ENCODE measurements around the gene ZBTB43.

The ZBTB43 gene, protein sequence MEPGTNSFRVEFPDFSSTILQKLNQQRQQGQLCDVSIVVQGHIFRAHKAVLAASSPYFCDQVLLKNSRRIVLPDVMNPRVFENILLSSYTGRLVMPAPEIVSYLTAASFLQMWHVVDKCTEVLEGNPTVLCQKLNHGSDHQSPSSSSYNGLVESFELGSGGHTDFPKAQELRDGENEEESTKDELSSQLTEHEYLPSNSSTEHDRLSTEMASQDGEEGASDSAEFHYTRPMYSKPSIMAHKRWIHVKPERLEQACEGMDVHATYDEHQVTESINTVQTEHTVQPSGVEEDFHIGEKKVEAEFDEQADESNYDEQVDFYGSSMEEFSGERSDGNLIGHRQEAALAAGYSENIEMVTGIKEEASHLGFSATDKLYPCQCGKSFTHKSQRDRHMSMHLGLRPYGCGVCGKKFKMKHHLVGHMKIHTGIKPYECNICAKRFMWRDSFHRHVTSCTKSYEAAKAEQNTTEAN

DNA sequence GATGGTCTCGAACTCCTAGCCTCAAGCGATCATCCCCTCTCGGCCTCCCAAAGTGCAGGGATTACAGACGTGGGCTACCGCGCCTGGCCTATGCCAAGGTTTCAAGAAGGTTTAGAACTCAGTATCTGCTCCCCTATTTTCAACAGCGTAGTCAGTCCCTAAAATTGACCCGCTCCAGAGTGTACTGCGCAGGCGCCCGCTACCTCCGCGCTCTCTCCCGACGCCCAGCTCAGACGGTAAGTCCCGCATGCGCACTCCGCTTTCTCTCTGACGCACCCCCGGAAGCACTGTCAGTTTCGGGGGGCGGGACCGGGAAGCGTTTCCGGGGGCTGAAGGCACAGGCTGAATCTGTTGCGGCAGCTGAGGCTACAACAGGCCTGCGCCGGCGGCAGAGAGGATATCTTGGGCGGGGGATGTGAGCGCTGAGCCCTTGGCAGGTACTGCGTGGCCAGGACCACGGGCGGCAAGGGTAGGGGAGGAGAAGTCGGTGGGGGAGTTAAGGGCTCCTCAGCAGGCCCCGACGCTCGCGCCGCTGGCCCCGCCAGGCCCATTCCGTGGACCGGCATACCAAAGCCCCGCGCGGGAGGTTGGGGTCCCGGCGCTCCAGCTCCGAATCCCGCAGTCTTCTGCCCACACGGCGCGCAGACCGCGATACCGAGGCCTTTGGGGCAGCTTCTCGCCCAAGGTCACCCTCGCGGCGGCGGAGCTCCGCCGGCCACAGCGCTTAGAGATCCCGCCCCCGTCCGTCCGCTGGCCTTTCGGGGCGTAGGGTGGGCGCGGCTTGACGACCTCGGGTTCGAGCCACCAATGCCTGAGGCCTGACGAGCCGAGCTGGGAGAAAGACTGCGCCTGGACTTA lies at the start of gene ZBTB43:
Gene ZBTB43, plus strand, starts transcription at position 345 of the 858 bp plus-strand sequence. CDS start 27,470 bp downstream, outside the sequence.
- peak within 1 kb of the TSS; percentile 82 for H3K4me3 ChIP-seq (ENCODE audit: low read length)
- H3K27ac ChIP-seq (ENCODE audit: low read length) = no peak within 1 kb of the TSS
- H3K4me1 ChIP-seq (ENCODE audit: insufficient read depth, low read length) = no peaks in the 10 kb centered on the region
- H3K9me3 ChIP-seq (ENCODE audit: insufficient read depth, low read depth, low read length) = no peaks in the 10 kb centered on the region
- H3K9ac ChIP-seq (ENCODE audit: low read depth, low read length) = peak within 1 kb of the TSS; percentile 86; the same call in 1 of the 2 replicates
- H3K36me3 ChIP-seq (ENCODE audit: insufficient read depth, low read depth, low read length) = peaks cover 12% of the 10 kb centered on the region
- peaks cover 11% of the 10 kb centered on the region; the same call in 1 of the 2 replicates for H3K27me3 ChIP-seq (ENCODE audit: insufficient read depth, low read length)

- H3K9ac ChIP-seq (ENCODE audit: low read depth, low read length) = no peak overlapping the region
- no peak overlapping the region for H3K4me3 ChIP-seq (ENCODE audit: low read length)
- no peaks in the 10 kb centered on the region for H3K4me1 ChIP-seq (ENCODE audit: insufficient read depth, low read length)
- H3K9me3 ChIP-seq (ENCODE audit: insufficient read depth, low read depth, low read length) = no peaks in the 10 kb centered on the region
- H3K27me3 ChIP-seq (ENCODE audit: insufficient read depth, low read length) = no peaks in the 10 kb centered on the region; the same call in 1 of the 2 replicates
- H3K27ac ChIP-seq (ENCODE audit: low read length) = no peak overlapping the region
- H3K36me3 ChIP-seq (ENCODE audit: insufficient read depth, low read depth, low read length) = no peaks in the 10 kb centered on the region
Observed at GRCh38 chr9:126755317-126755875, 49.4 kb upstream of the ZBTB43 start.

- Histone ChIP-seq H3K9me3 (ENCODE audit: insufficient read depth, low read depth, low read length) (no peaks in the 10 kb centered on the region), H3K27ac (ENCODE audit: low read length) (no peak overlapping the region), H3K27me3 (ENCODE audit: insufficient read depth, low read length) (no peaks in the 10 kb centered on the region), H3K4me3 (ENCODE audit: low read length) (no peak overlapping the region), H3K4me1 (ENCODE audit: insufficient read depth, low read length) (no peaks in the 10 kb centered on the region), H3K9ac (ENCODE audit: low read depth, low read length) (no peak overlapping the region), H3K36me3 (ENCODE audit: insufficient read depth, low read depth, low read length) (no peaks in the 10 kb centered on the region)
Observed at GRCh38 chr9:126756238-126756637, 48.6 kb upstream of the ZBTB43 start.

GRCh38 chr9:126756876-126757415 lies 47.9 kb upstream of the ZBTB43 start:
- no peak overlapping the region for H3K9ac ChIP-seq (ENCODE audit: low read depth, low read length)

DNA sequence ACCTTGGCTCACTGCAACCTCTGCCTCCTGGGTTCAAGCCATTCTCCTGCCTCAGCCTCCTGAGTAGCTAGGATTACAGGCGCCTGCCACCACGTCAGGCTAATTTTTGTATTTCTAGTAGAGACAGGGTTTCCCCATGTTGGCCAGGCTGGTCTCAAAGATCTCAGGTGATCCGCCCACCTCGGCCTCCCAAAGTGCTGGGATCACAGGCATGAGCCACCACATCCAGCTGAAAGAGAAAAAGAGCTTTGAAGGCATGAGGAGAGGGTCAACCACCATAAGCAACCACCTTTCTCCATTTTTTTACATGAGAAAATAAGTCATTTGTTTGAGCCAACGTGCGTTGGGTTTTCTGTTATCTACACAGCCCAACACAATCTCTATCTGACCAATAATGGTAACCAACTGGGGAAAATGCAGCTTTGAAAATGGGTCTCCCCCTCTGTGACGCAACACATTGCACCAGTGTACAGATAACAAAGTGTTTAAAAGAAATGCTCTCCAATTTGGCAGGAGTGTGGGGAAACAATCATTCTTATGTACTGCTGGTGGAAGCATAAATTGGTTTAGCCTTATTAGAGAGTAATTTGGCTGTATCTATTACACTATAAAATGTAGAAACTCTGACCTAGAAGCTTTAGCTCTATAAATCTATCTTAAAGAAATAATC lies 45.8 kb upstream of the ZBTB43 start:
- no peaks in the 10 kb centered on the region for H3K36me3 ChIP-seq (ENCODE audit: insufficient read depth, low read depth, low read length)
- no peak overlapping the region for H3K9ac ChIP-seq (ENCODE audit: low read depth, low read length)
- no peaks in the 10 kb centered on the region for H3K27me3 ChIP-seq (ENCODE audit: insufficient read depth, low read length)
- no peaks in the 10 kb centered on the region for H3K4me1 ChIP-seq (ENCODE audit: insufficient read depth, low read length)
- no peak overlapping the region for H3K27ac ChIP-seq (ENCODE audit: low read length)
- H3K9me3 ChIP-seq (ENCODE audit: insufficient read depth, low read depth, low read length) = no peaks in the 10 kb centered on the region
- H3K4me3 ChIP-seq (ENCODE audit: low read length) = no peak overlapping the region

More at GRCh38 chr9:126756876-126757415, 47.9 kb upstream of the ZBTB43 start:
- Histone ChIP-seq H3K9me3 (ENCODE audit: insufficient read depth, low read depth, low read length) (no peaks in the 10 kb centered on the region), H3K27me3 (ENCODE audit: insufficient read depth, low read length) (no peaks in the 10 kb centered on the region), H3K36me3 (ENCODE audit: insufficient read depth, low read depth, low read length) (no peaks in the 10 kb centered on the region), H3K4me1 (ENCODE audit: insufficient read depth, low read length) (no peaks in the 10 kb centered on the region), H3K4me3 (ENCODE audit: low read length) (no peak overlapping the region), H3K27ac (ENCODE audit: low read length) (no peak overlapping the region)

GRCh38 chr9:126761274-126761673 lies 43.6 kb upstream of the ZBTB43 start:
- H3K4me1 ChIP-seq (ENCODE audit: insufficient read depth, low read length) = no peaks in the 10 kb centered on the region
- no peak overlapping the region for H3K4me3 ChIP-seq (ENCODE audit: low read length)
- no peak overlapping the region for H3K27ac ChIP-seq (ENCODE audit: low read length)
- no peaks in the 10 kb centered on the region for H3K36me3 ChIP-seq (ENCODE audit: insufficient read depth, low read depth, low read length)
- no peaks in the 10 kb centered on the region for H3K9me3 ChIP-seq (ENCODE audit: insufficient read depth, low read depth, low read length)
- H3K27me3 ChIP-seq (ENCODE audit: insufficient read depth, low read length) = no peaks in the 10 kb centered on the region
- H3K9ac ChIP-seq (ENCODE audit: low read depth, low read length) = no peak overlapping the region

GRCh38 chr9:126763130-126763764 lies 41.6 kb upstream of the ZBTB43 start:
- no peak overlapping the region for H3K27ac ChIP-seq (ENCODE audit: low read length)
- H3K9ac ChIP-seq (ENCODE audit: low read depth, low read length) = no peak overlapping the region
- no peak overlapping the region for H3K4me3 ChIP-seq (ENCODE audit: low read length)
- no peaks in the 10 kb centered on the region for H3K36me3 ChIP-seq (ENCODE audit: insufficient read depth, low read depth, low read length)
- H3K27me3 ChIP-seq (ENCODE audit: insufficient read depth, low read length) = no peaks in the 10 kb centered on the region
- H3K9me3 ChIP-seq (ENCODE audit: insufficient read depth, low read depth, low read length) = no peaks in the 10 kb centered on the region
- H3K4me1 ChIP-seq (ENCODE audit: insufficient read depth, low read length) = no peaks in the 10 kb centered on the region

DNA sequence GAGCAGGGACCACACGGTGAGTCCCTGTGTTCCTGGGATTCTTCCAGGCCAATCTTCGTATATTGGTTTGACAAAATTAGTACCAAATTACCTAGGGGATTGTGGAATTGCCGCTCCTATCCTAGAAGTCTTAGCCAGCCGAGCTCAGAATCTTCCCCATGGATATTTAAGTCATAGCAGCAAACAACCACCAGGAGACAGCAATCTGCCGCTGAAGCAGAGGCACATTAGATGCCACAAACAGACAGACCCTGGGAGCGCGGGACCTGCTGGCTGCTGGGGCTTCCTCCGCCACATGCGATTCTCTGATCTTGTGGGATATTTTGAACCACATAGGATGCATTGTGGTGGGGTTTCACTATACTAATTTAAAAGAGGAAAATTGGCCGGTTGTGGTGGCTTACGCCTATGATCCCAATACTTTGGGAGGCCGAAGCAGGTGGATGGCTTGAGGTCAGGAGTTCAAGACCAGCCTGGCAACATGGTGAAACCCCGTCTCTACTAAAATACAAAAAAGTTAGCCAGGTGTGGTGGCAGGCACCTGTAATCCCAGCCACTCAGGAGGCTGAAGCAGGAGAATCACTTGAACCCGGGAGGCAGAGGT lies 31.7 kb upstream of the ZBTB43 start:
- Histone ChIP-seq H3K9ac (ENCODE audit: low read depth, low read length) (no peak overlapping the region), H3K27me3 (ENCODE audit: insufficient read depth, low read length) (peaks cover 17% of the 10 kb centered on the region; the same call in 1 of the 2 replicates)

DNA sequence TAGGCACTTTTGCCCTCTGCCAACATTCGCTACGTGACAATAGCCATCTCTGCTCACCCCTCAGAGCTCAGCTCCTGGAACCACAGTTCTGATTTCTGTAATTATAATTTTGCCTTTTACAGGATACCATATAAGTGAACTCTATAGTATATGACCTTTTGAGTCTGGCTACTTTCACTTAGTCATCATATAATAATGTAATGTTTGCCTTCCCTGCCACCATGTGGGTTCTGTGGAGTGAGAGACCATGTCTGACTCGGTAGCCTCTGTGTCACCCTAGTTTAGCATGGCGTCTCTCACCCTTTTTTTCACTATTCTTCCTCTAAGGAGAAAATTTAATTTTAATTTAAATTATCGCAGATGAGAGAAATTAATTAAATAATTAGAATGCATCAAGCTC lies 28.9 kb upstream of the ZBTB43 start:
- Histone ChIP-seq H3K4me3 (ENCODE audit: low read length) (no peak overlapping the region), H3K36me3 (ENCODE audit: insufficient read depth, low read depth, low read length) (no peaks in the 10 kb centered on the region), H3K27me3 (ENCODE audit: insufficient read depth, low read length) (peaks cover 18% of the 10 kb centered on the region), H3K4me1 (ENCODE audit: insufficient read depth, low read length) (no peaks in the 10 kb centered on the region), H3K27ac (ENCODE audit: low read length) (no peak overlapping the region), H3K9me3 (ENCODE audit: insufficient read depth, low read depth, low read length) (no peaks in the 10 kb centered on the region), H3K9ac (ENCODE audit: low read depth, low read length) (no peak overlapping the region)

More for the DNA sequence above, 31.7 kb upstream of the ZBTB43 start:
- Histone ChIP-seq H3K27ac (ENCODE audit: low read length) (no peak overlapping the region), H3K4me1 (ENCODE audit: insufficient read depth, low read length) (no peaks in the 10 kb centered on the region), H3K36me3 (ENCODE audit: insufficient read depth, low read depth, low read length) (no peaks in the 10 kb centered on the region), H3K9me3 (ENCODE audit: insufficient read depth, low read depth, low read length) (no peaks in the 10 kb centered on the region), H3K4me3 (ENCODE audit: low read length) (no peak overlapping the region)

GRCh38 chr9:126777733-126778132 lies 27.1 kb upstream of the ZBTB43 start:
- H3K27me3 ChIP-seq (ENCODE audit: insufficient read depth, low read length) = peaks cover 23% of the 10 kb centered on the region
- no peaks in the 10 kb centered on the region for H3K36me3 ChIP-seq (ENCODE audit: insufficient read depth, low read depth, low read length)
- H3K4me1 ChIP-seq (ENCODE audit: insufficient read depth, low read length) = no peaks in the 10 kb centered on the region
- H3K4me3 ChIP-seq (ENCODE audit: low read length) = no peak overlapping the region
- no peak overlapping the region for H3K27ac ChIP-seq (ENCODE audit: low read length)
- no peaks in the 10 kb centered on the region for H3K9me3 ChIP-seq (ENCODE audit: insufficient read depth, low read depth, low read length)
- no peak overlapping the region for H3K9ac ChIP-seq (ENCODE audit: low read depth, low read length)

Data from iPS-20b (cell line).